ELF-1 (cell line): Measurements from ENCODE around the gene E4F1.
A peak's percentile ranks its signal among the peaks of the same experiment; 100 is the strongest.

Experiments used
- DNase-seq: peaks from one replicate; pipeline ENCODE4 v3.0.0-alpha.2; 2016; ENCODE audit warnings: low read depth, low spot score

Gene E4F1

DNA sequence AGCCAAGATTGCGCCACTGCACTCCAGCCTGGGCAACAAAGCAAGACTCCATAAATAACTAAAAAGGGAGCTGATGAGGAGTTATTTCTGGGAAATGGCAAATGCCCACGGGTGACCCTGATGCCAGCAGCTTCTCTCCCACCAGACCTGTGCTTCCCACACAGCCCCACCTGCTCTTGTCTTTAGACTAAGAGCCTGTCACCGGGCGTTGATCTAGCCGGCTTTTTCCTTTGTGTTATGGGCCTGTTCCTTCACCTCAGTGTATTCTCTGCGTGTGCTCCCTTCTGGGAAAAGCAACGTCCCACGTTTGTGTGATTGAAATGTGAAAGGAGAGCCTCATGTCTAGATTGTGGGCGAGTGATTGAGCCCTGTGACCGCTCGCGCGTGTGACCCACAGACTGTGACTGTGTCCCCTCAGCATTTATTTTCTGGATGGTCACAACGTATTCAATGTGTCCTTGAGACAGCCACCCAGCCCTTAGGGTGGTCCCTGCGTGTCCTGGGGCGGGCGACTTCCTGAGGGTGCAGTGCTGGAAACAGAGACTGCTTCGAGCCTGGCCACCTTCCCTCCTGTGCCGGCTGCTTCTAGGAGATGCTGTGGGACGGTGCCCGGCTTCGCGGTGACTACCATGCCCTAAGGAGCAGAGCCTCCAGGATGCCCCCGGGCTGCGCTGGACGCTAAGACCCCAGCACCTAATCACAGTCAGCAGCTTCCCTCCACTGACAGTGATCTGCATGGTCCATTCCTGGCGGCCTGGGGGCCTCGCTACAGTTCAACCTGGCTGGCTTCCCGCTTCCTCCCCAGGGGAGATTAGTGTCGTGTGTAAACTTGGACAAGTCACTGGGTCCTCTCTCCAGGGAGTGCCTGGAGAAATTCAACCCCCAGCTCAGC lies 52.3 kb downstream of the E4F1 start:
- no peak for DNase-seq

DNA sequence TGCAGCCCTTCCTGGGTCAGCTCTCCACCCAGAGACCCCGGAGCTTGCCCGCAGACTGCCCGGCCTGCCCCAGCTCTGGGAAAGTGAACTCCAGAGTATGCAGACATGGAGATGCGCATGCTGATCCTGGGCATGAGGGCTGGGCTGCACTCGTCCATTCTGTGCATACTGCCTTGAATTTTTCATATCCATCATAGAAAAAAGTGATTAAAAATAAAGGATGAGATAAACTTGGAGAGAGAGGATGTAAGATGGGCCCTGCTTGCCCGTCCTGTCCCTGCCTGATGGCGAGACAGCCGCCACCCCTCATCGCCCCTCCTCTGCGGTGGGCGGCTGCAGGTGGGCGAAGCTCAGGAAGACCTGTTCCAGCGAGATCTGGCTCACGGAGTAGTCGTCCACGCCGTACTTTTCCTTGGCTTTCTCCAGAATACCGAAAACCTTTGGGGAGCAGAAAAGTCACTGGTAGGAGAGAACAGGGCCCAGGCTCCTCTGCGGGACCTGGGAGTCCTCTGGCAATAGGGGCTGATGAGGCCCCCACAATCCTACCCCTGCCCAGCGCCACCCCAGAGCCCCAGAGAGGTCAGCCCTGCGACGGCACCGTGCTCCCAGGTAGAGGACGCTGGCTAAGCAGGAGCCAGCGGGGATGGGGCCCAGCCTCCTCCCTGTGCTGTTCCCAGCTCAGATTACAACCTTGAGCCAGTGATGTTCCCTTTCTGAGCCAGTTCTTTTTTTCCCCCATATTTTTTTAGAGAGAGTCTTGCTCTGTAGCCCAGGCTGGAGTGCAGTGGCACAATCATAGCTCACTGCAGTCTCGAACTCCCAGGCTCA lies 53.2 kb downstream of the E4F1 start:
- DNase-seq: no peak

DNA sequence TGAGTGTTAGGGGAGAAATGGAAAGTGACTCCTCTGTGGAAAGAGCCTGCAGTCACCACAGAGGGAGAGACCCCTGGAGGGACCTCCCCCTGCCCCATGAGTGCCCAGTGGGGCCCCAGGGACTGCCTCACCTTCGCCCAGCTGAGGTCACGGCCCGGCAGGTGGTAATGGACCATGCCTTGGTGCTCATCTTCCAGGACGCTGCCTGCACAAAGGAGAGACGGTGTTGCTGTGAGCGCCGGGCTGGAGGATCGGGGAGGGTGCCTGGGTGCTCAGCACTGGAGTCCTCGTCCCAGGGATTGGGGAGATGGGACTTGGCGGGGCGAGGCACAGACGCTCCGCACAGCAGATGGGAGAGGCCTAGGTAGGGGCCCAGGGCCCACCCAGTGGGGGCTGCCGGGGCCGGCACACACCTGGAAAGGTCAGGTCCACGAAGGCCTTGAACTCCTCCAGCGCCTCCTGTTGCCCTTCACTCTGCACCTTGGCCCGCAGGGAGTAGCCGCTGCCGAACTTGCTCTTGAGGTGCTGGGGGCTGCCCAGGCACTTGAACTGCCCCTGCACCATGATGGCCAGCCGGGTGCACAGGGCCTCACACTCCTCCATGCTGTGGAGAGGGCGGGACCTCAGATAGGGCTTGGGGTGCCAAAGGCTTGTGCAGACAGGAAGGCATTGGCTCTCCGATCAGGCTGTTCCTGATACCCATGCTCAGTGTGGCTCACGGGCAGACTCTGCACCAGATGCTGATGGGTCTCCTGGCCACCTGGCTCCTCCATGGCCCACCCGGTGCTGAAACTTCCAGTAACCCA lies 54.3 kb downstream of the E4F1 start:
- no peak for DNase-seq

DNA sequence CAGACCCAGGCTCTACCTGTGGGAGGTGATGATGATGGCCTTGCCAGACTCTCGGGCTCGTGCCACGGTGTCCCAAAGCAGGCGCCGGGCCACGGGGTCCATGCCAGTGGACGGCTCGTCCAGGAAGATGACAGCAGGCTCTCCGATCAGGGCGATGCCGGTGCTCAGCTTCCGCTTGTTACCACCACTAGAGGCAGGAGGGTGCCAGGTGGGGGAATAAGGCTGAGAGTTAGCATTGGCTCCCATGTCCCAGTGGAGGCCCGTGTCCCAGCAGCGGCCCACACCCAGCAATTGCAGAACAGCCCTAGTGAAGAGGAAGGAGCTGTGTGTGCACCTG lies 54.8 kb downstream of the E4F1 start:
- DNase-seq: peak; percentile 35

DNA sequence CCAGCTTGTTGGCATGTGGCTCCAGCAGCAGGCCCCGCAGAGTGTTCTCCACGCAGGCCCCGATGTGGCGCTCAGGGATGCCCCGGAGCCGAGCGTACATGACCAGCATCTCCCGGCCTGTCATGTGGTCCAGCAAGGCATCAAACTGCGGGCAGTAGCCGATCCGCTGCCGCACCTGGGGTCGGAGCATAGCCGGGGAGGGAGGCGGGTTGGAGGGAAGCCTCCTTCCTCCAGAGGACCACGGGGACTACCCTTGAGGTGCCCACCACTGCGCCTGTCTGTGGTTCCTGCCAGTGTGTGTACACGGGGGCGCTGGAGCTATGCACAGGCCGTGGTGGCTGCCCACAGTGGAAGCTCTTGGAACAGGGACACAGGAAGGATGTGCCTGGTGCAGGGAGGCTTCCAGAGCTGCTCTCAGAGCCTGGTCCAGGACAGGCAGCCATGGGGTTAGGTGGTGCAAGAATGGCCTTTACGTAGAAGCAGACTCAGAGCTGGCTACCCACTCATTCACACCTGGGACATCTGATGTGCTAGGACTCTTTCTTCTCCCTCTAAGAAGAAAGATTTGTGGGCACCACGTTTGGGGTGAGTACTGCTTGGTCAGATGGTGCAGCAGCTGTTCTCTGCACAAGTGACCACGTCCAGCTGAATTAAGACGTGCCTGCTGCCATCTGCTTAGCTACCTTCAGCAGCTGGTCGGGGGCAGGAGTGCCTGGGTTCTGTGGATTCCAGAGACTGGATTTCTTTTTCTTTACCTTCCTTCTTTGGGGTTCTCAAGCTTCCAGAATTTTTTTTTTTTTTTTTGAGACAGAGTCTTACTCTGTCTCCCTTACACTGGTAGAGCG lies 55.8 kb downstream of the E4F1 start:
- no peak for DNase-seq

DNA sequence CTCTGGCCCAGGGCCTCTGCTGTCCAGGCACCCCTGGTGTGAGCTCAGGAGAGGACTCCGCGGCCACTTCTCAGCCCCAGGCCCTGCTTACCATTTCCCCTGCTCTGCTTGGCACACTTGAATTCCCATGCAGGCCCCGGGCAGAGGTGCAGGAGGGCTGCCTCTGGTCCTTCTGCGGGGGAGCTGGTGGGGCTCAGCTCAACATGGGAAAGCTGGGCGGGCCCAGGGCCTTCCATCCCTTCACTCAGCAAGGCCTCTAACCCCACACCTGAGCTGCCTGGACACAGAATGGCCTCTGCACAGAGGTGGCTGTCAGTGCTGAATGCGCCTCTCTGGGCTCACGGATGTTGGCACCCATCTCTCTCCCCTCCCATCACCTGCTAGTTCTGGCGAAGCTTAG lies 57.1 kb downstream of the E4F1 start:
- no peak for DNase-seq

DNA sequence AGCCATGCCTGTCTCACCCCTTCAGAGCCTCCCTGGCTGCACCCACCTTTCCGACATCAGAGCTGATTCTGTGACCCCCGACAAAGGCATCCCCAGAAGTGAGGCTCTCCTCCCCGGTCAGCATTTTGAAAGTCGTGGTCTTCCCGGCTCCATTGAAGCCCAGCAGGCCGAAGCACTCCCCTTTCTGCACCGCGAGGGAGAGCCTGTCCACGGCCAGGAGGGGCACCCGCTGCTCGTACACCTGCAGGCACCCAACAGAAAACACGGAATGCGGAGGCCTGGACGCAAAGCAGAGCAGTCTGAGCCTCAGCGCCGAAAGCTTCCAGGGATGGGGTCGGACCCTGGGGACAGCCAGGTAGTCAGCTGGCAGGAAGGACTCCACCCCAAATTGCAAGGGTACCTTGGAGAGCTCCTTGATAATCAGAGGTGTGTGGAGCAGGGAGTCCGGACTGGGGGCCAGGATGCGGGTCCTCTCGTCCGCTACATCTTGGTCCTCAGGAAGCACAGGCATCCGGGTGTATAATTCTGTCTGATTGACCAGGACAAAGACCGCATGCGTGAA lies 57.7 kb downstream of the E4F1 start:
- peak; percentile 57 for DNase-seq

DNA sequence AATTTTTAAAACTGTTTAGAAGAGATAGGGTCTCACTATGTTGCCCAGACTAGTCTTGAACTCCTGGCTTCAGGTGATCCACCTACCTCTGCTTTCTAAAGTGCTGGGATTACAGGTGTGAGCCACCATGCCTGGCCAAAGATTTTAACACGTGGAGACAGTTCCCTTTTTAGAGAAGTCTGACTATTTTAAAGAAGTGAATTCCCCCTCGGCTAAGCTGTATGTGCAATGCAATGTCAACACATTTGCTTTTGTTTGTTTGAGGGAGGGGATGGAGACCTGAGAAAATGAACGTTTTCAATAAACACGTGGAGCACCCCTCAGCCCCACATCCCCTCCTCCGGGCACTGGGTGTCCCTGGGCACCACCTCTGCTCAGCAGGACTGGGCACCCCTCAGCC lies 58.9 kb downstream of the E4F1 start:
- DNase-seq: no peak

DNA sequence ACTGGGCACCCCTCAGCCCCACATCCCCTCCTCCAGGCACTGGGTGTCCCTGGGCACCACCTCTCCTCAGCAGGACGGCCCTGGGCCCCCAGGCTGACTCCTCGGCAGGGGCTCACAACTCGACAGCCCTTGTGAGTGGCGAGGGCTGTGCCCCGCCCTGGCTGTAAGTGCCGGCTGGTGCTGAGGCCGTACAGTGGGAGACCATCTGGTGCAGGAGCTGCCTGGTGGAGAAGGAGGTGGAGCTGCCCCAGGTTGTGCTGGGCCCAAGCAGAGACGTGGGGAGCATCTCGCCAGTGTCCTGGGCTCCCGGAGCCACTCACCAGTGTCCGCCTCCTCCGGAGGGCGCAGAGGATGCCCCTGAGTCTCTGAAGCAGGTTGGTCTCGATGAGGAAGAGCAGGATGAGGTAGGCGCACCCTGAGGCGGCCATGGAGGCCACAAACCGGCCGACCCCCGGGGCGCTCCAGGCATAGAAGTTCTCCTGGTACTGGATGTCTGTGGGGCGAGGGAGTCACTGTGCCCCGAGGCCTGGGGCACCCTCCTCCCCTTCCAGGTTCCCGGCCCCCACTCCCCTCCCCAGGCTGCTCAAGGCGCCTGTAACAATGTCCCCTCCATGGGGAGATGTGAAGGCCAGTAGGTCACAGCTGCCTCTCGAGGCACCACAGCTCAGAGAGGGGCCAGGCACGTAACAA lies 59.6 kb downstream of the E4F1 start:
- no peak for DNase-seq

DNA sequence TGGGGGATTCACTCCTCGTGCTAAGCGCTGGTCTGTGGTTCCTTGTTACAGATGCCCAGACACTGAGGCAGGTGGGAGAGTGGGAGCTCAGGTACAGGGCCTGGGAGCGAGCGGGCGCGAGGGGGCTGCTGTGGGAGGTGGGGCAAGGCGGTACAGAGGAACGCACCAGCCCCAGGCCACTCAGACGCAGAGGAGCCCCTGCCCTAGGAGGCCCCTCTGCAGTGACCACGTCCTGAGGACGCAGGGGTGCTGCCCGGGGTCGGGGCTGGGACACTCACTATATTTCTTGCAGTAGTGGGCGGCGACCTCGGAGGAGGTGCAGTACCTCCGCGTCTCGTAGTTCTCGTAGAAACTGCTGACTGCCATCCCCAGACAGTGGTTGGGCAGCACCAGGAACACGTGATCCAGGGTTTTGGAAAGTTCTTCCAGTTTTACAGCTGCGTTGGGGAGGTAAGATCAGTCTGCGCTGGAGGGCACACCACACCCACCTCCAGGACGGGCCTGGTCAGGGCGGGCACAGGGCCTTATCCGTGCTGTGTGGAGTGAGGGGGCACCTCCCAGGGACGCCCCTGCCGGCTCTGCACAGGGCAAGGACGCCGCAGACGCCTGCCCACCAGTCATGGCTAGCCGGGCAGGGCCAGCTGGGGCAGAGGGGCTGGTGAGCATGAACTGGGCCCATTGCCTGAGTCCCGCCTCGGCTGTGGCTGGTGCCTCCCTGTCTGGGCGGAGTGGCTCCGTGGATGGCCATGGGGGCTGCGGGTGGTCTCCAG lies 60.8 kb downstream of the E4F1 start:
- DNase-seq: no peak

DNA sequence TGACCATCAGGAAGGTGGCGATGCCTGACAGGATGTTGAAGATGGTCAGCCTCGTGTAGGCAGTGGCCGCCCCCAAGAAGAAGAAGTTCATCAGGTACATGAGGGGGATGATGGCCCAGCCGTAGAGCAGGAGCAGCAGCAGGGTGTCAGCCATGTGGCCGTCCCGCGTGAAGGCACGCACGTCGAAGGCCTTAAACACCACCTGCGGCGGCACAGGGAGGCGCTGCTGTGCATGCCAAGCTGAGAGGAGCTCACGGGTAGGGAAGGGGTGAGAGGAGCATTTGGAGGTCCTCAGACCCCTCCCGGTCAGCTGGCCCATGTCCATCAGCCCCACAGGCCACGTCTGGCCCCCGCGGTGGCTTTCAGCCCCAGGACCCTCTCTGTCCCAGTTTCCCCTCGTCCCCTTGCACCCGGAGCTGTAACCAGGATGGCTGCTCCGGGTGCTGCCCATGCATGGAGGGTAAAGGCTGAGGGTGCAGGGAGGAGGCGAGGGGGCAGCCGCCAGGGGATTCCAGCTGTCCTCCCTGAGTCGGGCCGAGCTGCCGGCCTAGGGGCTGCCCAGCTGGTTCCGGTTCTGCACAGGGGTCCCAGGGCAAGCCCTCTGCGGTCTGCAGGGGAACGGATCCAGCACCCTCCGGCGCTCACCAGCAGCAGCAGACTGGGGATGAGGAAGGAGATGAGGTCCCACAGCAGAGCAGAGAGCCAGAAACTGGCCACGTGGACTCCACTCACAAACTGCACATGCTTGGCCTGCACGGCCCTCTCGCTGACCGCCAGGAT lies 61.6 kb downstream of the E4F1 start:
- no peak for DNase-seq
